ENCODE data around the gene PELI2.

The PELI2 gene

GRCh38 chr14:56205881-56206280, 87.7 kb downstream of the PELI2 start:
- POLR2A ChIA-PET: no interaction called here
- Histone ChIP-seq H3K36me3 (ENCODE audit: control insufficient read depth in 2 of 2, insufficient read depth in 1 of 2, low read length in 2 of 2) (no peaks in the 10 kb centered on the region), H3K4me3 (ENCODE audit: low read depth, low read length) (no peak overlapping the region), H3K27ac (ENCODE audit: extremely low read depth, low read depth, low read length) (no peak overlapping the region), H3K4me1 (ENCODE audit: control insufficient read depth, insufficient read depth, low read length) (peaks cover 8% of the 10 kb centered on the region), H3K9me3 (ENCODE audit: control insufficient read depth, insufficient read depth, low read depth, low read length) (no peaks in the 10 kb centered on the region)
- TF ChIP-seq OSR2 (tag by site-specific recombination; IDR thresholded peaks at IDR 0.05) (0 out of 2 replicates have a peak, but pooled peaks have one; percentile 15), ZNF580 (tag by site-specific recombination; IDR thresholded peaks at IDR 0.05) (no peak), ZNF140 (tag by site-specific recombination; IDR thresholded peaks at IDR 0.05) (no peak), ZNF18 (tag by site-specific recombination; IDR thresholded peaks at IDR 0.05) (no peak), ZNF10 (tag by site-specific recombination; IDR thresholded peaks at IDR 0.05) (no peak), ZNF549 (tag by site-specific recombination; IDR thresholded peaks at IDR 0.05) (no peak), ZNF677 (tag by site-specific recombination; IDR thresholded peaks at IDR 0.05) (no peak), EGR2 (tag by site-specific recombination; IDR thresholded peaks at IDR 0.05; ENCODE audit: low read depth) (no peak), ZNF558 (tag by site-specific recombination; IDR thresholded peaks at IDR 0.05) (no peak), ZNF138 (tag by site-specific recombination; IDR thresholded peaks at IDR 0.05; ENCODE audit: borderline replicate concordance) (no peak), ZNF776 (tag by site-specific recombination; IDR thresholded peaks at IDR 0.05; ENCODE audit: borderline replicate concordance) (no peak), REPIN1 (tag by site-specific recombination; IDR thresholded peaks at IDR 0.05; ENCODE audit: low read depth) (no peak), BCL11B (tag by site-specific recombination; IDR thresholded peaks at IDR 0.05; ENCODE audit: low read depth) (no peak)
- TF ChIP-seq, protein P1, sequence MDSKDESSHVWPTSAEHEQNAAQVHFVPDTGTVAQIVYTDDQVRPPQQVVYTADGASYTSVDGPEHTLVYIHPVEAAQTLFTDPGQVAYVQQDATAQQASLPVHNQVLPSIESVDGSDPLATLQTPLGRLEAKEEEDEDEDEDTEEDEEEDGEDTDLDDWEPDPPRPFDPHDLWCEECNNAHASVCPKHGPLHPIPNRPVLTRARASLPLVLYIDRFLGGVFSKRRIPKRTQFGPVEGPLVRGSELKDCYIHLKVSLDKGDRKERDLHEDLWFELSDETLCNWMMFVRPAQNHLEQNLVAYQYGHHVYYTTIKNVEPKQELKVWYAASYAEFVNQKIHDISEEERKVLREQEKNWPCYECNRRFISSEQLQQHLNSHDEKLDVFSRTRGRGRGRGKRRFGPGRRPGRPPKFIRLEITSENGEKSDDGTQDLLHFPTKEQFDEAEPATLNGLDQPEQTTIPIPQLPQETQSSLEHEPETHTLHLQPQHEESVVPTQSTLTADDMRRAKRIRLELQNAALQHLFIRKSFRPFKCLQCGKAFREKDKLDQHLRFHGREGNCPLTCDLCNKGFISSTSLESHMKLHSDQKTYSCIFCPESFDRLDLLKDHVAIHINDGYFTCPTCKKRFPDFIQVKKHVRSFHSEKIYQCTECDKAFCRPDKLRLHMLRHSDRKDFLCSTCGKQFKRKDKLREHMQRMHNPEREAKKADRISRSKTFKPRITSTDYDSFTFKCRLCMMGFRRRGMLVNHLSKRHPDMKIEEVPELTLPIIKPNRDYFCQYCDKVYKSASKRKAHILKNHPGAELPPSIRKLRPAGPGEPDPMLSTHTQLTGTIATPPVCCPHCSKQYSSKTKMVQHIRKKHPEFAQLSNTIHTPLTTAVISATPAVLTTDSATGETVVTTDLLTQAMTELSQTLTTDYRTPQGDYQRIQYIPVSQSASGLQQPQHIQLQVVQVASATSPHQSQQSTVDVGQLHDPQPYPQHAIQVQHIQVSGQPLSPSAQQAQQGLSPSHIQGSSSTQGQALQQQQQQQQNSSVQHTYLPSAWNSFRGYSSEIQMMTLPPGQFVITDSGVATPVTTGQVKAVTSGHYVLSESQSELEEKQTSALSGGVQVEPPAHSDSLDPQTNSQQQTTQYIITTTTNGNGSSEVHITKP (tag by site-specific recombination; IDR thresholded peaks at IDR 0.05): 0 out of 2 replicates have a peak, but pooled peaks have one; percentile 23
- TF ChIP-seq, protein P2, sequence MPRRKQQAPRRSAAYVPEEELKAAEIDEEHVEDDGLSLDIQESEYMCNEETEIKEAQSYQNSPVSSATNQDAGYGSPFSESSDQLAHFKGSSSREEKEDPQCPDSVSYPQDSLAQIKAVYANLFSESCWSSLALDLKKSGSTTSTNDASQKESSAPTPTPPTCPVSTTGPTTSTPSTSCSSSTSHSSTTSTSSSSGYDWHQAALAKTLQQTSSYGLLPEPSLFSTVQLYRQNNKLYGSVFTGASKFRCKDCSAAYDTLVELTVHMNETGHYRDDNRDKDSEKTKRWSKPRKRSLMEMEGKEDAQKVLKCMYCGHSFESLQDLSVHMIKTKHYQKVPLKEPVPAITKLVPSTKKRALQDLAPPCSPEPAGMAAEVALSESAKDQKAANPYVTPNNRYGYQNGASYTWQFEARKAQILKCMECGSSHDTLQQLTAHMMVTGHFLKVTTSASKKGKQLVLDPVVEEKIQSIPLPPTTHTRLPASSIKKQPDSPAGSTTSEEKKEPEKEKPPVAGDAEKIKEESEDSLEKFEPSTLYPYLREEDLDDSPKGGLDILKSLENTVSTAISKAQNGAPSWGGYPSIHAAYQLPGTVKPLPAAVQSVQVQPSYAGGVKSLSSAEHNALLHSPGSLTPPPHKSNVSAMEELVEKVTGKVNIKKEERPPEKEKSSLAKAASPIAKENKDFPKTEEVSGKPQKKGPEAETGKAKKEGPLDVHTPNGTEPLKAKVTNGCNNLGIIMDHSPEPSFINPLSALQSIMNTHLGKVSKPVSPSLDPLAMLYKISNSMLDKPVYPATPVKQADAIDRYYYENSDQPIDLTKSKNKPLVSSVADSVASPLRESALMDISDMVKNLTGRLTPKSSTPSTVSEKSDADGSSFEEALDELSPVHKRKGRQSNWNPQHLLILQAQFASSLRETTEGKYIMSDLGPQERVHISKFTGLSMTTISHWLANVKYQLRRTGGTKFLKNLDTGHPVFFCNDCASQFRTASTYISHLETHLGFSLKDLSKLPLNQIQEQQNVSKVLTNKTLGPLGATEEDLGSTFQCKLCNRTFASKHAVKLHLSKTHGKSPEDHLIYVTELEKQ (tag by site-specific recombination; IDR thresholded peaks at IDR 0.05; ENCODE audit: borderline replicate concordance): no peak
- TF ChIP-seq, protein P3, sequence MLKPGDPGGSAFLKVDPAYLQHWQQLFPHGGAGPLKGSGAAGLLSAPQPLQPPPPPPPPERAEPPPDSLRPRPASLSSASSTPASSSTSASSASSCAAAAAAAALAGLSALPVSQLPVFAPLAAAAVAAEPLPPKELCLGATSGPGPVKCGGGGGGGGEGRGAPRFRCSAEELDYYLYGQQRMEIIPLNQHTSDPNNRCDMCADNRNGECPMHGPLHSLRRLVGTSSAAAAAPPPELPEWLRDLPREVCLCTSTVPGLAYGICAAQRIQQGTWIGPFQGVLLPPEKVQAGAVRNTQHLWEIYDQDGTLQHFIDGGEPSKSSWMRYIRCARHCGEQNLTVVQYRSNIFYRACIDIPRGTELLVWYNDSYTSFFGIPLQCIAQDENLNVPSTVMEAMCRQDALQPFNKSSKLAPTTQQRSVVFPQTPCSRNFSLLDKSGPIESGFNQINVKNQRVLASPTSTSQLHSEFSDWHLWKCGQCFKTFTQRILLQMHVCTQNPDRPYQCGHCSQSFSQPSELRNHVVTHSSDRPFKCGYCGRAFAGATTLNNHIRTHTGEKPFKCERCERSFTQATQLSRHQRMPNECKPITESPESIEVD (tag by site-specific recombination; IDR thresholded peaks at IDR 0.05): no peak
- TF ChIP-seq, protein P4, sequence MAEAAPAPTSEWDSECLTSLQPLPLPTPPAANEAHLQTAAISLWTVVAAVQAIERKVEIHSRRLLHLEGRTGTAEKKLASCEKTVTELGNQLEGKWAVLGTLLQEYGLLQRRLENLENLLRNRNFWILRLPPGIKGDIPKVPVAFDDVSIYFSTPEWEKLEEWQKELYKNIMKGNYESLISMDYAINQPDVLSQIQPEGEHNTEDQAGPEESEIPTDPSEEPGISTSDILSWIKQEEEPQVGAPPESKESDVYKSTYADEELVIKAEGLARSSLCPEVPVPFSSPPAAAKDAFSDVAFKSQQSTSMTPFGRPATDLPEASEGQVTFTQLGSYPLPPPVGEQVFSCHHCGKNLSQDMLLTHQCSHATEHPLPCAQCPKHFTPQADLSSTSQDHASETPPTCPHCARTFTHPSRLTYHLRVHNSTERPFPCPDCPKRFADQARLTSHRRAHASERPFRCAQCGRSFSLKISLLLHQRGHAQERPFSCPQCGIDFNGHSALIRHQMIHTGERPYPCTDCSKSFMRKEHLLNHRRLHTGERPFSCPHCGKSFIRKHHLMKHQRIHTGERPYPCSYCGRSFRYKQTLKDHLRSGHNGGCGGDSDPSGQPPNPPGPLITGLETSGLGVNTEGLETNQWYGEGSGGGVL (tag by site-specific recombination; IDR thresholded peaks at IDR 0.05): no peak
- CTCF ChIA-PET: interaction anchor here (0.6 kb wide), 1 partner anchor 1320 kb away, joined by 4 read pairs; no protein-coding TSS in a partner anchor
